HG03196 (cell line): ENCODE measurements around the gene PCID2.

Experiments used
- ATAC-seq: cut with Tn5 transposase; IDR thresholded peaks from one replicate; pipeline ENCODE4 v1.9.1; 2021; ENCODE audit not compliant: unreplicated experiment

The PCID2 gene

DNA sequence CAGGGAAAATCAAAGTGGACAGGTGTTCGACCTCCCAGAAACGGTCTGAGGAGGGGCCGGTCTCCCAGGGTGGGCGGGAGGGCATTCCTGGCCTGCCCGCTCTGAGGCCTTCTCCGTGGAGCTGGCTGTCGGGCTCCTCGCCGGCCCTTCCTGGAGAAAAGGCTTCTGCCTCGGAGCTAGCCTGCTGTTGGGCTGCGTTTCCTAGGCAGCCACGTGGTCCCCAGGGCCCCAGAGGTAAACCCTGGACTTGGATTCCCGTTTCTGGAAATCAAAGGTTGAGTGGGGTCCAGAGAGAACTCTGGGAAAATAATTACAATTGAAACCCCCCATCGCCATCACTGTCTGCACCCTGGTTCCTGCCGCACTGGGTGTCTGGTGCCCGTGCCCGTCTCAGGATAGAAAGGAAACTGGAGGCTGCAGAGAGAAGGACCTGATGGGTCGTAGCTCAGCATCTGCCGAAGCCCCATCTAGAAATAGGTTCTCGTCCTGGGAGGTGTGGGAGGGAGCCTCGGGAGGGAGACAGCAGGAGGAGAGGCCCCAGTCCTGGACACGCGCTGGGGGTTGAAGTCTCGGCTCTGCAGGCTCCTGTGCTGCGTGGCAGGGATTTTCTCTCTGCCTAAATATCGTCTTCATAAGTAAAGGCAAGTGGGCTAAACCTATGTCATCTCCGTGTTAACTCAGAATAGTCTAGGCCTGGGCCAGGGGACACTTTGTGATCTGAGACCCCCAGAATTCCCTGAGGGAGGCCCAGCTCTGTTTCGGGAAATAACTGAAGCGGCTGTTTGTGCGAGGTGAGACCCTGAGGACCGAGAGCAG is 57.7 kb downstream of the PCID2 start:
- ATAC-seq = no peak

- no peak for ATAC-seq
Observed at GRCh38 chr13:113149711-113150549, 58.5 kb downstream of the PCID2 start.

GRCh38 chr13:113148940-113149503 is 59.4 kb downstream of the PCID2 start:
- no peak for ATAC-seq

- ATAC-seq = no peak
Observed at GRCh38 chr13:113148407-113148806, 60.1 kb downstream of the PCID2 start.

- no peak for ATAC-seq
Observed at GRCh38 chr13:113147206-113147605, 61.3 kb downstream of the PCID2 start.

DNA sequence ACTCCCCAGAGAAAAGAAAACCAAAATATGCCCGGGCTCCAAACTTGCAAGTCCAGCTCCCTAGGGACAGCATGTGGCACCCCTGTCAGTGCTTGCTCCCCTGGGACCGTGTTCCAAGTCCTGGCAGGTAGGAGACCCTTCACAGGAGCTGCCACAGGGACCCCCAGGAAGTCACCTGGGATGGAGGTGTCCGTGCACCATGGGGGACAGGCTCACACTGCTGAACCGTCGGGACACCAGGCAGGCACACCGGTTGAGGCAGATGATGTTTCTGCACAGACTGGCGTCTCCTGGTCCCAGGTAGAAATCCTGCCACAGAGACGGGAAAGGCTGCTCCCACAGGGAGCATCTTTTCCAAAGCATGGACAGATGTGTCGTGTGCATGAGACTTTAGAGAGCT is 61.7 kb downstream of the PCID2 start:
- ATAC-seq = no peak

DNA sequence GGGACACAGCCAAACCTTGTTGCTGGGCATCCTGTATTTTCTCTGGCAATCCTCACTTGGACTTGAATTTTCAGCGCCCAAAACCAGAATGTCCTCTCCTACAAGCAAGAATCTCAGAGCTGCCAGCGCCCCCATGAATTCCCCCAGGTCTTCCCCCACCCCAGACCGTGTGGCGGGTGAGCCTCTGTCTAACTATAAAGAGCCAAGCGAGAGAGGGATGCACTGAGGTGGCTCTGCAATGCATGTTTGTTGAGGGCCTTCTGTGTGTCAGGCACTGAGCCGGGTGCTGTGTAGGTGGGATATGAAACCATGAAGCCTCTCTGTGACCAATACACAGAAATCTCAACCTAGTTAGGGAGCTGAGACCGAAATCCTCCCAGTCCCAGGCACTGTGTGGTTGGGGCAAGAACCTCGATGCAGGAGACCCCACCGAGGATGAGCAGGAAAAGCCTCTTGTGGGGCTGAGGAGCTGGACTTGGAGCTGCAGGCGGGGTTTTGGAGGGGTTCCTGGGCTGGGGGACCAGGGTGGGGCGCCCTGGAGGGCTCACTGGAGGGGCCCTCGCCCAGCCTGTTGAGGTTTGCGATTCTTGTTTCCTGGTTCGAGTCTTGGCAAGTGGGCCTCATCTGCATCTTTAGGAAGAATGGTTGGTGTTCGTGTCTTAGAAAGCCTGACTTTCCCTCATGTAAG is 62.4 kb downstream of the PCID2 start:
- no peak for ATAC-seq

GRCh38 chr13:113145496-113145895 is 63.0 kb downstream of the PCID2 start:
- ATAC-seq = no peak

DNA sequence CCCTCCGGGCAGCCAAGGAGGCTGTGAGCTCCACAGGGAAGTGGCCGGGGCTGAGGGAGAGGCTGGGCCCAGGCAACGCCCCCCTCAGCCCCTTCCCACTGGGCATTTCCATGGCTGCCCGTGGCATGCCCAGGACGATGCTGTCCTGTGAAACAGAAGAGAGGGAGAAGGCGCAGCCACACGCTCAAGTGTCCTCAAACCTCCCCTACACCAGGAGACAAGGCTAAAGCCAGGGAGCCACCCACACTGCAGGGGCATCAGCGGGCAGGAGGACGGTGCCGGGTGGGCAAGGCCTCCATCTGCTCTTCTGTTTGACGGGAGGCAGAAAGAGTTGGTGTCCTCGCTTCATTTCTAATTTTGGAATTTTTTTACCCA is 64.2 kb downstream of the PCID2 start:
- ATAC-seq = no peak

GRCh38 chr13:113143466-113144254 is 64.8 kb downstream of the PCID2 start:
- ATAC-seq = no peak

DNA sequence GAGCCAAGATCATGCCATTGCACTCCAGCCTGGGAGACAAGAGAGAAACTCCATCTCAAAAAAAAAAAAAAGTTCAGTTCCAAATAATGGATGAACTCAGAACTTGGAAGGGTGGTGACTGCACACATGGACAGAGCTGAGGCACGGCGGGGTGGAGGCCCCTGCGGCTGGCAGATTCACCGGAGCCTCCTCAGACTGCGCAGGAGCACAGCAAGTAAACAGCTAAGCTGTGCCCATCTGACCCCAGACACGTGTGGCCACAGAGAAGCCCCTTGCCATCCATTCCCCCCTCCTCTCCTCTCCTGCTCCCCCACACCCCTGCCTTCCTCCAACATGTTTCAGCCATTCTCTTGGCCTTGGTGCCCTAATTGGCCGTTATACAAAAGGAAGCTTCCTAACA is 65.6 kb downstream of the PCID2 start:
- no peak for ATAC-seq

DNA sequence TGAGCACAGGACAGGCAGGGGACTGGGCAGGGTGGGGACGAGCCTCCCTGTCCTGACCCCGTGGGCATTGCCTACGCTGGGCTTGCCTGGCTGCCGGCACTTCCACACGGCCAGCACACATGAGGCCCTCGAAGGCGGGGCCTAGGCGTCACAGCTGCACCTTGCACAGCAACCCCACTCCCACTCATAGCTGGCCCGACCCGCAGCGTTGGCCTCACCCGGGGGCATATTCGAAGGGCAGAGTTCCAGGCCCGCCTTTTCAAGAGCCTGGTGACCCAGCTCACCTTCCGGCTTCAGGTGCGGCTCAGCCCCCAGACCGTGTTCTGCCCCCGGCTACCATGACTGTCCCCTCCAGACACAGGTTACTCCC is 66.9 kb downstream of the PCID2 start:
- ATAC-seq = no peak

- no peak for ATAC-seq
Observed at GRCh38 chr13:113140677-113141600, 67.5 kb downstream of the PCID2 start.

- no peak for ATAC-seq
Observed at GRCh38 chr13:113139577-113139976, 68.9 kb downstream of the PCID2 start.

DNA sequence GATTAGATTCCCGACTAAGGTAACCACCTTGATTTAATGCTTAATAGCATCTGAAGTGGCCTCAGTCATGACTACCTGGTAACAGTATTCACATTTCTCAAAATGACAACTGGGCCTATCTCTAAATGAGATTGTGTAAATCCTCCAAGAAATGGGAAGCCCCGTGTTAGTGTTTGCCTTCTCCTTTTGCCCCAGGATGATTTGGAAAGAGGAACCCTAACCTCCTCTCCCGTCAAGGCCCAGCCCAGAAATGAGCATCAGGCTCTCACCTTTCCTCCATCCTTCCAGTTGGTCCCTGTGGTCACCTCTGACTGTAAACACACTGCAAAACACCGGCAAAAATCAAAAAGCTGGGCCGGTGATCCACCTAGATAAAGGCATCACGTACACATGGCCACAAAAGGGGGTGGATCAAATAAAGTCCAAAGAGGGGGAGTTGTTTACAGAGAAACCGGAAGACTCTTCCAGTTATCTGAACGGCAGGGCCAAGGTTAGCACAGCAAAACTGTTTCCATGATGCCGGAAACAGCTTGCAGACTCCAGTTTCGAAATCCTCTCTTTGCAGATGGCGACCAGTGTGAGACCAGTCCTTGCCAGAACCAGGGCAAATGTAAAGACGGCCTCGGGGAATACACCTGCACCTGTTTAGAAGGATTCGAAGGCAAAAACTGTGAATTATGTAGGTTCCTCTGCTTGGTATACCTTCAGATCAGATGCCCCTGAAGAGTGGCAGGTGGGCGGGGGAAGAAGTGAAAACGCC is 69.5 kb downstream of the PCID2 start:
- ATAC-seq = no peak

GRCh38 chr13:113137691-113138298 is 70.7 kb downstream of the PCID2 start:
- no peak for ATAC-seq

GRCh38 chr13:113135281-113135760 is 73.1 kb downstream of the PCID2 start:
- ATAC-seq = no peak
